T-helper 1 cell (primary cell): ENCODE results near the gene PERM1.

Experiments used
- DNase-seq, 5 donors: peaks; one replicate each; pipeline ENCODE4 v3.0.0-alpha.2; 2012 to 2020

Gene PERM1

DNA sequence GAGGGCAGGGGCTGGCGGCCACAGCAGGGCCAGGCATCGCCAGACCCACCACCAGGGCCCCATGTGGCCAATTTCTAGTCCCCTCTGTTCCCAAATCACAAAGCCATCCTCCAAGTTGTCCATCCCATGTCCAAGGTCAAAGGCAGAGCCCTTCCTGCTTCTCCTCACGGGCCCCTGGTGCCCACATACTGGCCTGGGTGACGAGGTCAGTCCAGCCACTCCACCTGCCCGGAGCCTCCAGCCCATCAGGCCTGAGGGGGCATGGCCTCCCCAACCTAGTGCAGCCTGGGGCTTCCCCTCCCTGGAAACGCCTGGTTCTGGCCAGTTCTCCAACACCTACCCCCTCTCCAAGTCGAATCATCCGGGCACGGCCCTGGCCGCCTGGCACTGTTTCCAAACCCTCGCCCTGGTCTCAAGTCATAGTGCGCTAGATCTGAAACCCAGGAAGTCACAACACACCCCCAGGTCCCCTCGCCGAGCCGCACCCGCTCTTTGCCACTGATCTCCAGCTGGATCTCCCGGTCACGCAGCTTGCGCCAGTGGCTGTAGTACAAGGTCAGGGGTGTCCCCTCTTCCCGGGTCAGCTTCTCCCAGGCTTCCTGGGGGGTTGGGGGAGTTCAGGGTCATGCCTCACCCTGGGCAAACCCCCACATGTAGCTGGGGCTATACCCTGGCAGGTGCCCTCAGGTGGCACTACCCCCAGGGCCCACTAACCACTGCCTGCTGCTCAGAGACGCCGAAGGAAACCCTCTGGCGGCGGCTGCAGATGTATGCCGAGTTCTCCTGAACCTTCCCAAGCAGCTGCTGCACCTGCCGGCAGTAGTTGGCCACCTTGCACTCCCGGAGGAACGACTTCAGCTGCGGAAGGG lies 36.0 kb downstream of the PERM1 start:
- no peak for DNase-seq

DNA sequence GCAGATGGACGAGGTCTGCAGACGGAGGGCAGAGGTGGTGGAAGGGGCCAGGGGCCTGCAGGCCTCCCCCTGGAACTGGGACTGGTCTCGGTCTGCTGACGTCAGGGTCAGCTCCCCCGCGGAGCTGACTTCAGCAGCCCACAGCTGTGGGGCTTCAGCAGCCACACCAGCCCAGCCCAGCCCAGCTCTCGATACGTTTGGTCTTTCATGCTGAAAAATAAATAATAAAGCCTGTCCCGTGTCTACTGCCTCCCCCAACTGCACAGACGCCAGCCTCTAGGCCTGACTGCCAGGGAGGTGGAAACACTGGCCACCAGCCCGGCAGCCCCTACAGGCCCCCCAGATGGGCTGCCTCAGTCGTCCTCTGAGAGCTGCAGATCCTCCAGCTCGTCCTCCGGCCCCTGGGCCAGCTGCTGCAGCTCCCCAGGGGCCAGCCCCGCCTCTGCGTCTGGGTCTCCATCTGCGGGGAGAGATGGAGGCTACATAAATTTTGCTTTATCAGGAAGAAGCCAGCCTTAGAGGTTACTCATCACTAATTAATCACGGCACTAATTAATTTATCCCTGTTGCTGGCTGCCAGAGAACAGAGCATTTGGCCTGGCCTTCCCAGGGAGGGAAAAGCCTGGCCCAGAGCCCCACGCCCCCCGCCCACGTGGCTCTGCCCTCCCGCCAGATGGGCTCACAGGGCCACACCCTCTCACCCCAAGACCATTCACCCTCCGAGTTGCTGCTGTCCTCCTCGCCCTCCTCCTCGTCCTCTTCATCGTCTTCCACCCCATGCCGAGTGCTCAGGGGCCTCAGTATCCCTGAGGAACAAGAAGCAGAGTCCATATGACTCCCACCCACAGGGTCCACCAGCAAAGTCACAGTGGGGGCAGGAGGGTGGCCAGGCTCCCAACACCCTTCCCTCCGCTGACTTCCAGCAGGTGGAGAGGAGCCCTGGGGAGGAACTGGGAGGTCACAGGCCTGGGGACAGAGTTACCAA lies 37.3 kb downstream of the PERM1 start:
- no peak for DNase-seq

DNA sequence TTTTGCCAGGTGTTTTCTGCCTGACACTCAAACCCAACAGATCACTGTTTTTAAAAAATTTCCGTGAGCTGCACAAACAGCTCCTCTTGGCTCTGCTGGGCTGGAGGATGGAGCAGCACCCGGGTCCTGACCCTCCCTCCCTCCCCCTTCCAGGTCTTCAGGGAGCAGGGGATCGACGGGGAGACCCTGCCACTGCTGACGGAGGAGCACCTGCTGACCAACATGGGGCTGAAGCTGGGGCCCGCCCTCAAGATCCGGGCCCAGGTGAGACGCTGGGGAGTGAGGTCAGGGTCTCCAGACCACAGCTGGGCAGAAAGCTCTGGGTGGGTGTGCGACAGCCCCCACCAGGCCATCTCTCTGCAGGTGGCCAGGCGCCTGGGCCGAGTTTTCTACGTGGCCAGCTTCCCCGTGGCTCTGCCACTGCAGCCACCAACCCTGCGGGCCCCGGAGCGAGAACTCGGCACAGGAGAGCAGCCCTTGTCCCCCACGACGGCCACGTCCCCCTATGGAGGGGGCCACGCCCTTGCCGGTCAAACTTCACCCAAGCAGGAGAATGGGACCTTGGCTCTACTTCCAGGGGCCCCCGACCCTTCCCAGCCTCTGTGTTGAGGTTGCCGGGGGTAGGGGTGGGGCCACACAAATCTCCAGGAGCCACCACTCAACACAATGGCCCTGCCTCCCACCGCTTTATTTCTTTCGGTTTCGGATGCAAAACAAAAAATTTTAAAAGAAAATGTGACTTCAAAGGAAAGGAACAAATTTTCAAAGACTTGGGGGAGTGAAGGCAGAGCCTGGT lies 38.1 kb downstream of the PERM1 start:
- no peak for DNase-seq

DNA sequence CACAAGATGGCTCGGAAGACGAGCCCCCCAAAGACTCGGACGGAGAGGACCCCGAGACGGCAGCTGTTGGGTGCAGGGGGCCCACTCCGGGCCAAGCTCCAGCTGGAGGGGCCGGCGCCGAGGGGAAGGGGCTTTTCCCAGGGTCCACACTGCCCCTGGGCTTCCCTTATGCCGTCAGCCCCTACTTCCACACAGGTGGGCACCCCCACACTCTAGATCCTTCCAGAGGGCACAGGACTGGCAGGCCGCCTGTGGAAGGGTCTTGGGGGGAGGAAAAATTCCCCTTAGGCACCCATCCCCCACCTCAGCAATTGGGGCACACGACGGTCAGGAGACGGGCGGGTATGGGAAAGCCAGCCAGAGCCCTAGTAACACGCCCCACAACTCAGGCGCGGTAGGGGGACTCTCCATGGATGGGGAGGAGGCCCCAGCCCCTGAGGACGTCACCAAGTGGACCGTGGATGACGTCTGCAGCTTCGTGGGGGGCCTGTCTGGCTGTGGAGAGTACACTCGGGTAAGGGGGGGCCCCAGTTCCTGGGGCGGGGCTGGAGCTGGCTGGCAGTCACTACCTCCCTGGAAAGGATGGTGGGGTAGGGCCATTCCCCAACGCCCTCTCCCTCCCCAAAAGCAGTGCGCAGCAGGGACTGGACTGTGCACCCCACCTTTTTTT lies 38.9 kb downstream of the PERM1 start:
- no peak for DNase-seq

DNA sequence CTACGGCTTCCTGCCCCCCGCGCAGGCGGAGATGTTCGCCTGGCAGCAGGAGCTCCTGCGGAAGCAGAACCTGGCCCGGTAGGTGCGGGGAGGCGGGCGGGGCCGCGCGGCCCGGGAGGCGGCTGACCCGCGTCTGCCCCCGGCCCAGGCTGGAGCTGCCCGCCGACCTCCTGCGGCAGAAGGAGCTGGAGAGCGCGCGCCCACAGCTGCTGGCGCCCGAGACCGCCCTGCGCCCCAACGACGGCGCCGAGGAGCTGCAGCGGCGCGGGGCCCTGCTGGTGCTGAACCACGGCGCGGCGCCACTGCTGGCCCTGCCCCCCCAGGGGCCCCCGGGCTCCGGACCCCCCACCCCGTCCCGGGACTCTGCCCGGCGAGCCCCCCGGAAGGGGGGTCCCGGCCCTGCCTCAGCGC lies 39.5 kb downstream of the PERM1 start:
- DNase-seq, result no peak

DNA sequence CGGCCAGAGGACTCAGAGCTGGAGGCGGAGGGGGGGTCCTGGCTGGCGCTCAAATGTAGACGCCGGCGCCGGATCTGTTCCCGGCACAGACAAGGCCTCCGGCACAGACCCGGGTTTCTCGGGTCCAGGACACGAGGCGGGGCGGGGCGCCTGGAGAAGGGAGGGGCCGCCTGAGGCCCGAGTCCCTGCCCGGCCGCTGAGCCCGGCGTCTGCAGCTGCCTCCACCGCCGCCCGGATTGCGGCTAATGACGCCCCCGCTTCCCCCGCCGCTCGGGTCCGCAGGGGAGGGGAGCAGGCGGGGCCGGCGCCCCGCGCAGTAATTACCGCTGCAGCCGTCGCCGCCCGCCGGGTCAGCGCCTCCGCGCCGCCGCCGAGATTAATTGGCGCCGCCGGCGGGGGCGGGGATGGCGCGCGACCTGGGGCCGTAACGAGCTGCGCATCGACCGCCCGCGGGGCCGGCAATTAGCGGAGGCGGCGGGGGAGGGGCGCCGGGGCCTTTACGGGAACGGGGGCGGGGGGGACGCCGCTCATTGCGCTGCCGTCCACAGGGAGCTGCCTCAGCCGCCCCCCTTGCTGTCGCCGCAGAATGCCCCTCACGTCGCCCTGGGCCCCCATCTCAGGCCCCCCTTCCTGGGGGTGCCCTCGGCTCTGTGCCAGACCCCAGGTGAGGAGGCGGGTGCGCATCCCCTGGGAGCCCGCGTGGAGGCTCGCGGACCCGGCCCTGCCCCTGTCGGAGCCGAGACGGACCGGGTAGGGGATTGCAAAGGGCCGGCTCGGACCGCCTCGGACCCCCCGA lies 40.1 kb downstream of the PERM1 start:
- DNase-seq, result no peak

DNA sequence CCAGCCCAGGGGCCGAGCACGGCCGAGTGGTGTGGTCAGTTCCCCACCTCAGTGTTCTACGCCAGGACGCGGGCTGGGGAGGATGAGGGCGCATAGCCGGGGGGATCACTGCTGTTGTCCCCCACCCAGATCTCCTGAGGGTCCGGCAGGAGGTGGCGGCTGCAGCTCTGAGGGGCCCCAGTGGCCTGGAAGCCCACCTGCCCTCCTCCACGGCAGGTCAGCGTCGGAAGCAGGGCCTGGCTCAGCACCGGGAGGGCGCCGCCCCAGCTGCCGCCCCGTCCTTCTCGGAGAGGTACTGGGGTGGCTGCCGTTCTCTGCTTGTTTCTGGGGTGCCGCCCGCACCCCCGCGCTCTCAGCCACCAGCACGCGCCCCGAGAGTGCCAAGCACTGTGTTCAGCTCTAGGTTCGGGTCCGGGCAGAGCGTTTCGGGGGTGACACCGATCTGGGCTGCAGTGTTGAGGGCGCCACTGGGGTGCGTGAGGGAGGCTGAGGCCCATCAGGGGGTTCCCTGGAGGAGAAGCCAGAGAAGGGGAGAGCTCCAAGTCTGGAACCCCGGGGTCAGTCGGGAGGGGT lies 40.8 kb downstream of the PERM1 start:
- no peak for DNase-seq

DNA sequence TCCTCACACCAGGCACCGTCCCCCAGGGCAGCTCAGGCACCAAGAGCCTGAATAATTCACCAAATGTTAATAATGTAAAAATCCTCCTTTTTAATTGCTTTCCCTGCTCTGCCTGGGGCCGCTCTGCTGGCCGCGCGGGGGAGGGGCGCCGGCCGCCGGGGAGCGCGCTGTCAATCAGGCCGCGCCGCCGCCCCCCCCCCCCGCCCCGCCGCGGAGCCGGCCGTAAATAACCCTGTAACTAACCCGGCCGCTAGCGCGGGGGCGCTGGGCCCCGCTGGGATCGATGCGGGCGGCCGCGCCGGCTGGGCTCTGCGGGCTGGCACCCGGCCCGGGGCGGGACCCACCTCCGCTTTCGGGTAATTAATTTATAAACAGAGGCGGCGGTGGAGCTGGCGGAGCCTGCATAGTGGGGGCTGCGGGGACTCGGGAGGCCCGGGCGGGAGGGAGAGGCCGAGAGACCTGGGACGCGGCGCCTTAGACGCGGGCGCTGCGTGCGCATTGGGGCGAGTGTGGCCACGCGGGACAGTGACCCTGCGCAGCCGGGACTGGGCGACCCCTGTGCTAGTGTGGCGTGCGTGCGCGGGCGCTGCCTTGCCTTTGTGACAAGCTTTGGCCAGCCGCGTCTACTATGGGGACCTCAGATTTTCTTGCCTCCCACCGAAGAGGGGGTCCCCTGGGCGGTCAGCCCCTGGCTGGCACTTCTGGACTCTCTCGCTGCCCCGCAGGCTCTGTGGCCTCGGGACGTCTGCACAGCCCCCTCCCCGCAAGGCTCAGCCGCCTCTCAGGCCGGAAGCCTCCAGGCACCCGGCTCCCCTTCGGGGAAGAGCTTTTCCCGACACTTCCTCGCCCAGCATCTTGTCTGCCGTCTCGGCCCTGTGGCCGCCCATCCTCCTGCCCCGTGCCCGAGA lies 41.5 kb downstream of the PERM1 start:
- no peak for DNase-seq

DNA sequence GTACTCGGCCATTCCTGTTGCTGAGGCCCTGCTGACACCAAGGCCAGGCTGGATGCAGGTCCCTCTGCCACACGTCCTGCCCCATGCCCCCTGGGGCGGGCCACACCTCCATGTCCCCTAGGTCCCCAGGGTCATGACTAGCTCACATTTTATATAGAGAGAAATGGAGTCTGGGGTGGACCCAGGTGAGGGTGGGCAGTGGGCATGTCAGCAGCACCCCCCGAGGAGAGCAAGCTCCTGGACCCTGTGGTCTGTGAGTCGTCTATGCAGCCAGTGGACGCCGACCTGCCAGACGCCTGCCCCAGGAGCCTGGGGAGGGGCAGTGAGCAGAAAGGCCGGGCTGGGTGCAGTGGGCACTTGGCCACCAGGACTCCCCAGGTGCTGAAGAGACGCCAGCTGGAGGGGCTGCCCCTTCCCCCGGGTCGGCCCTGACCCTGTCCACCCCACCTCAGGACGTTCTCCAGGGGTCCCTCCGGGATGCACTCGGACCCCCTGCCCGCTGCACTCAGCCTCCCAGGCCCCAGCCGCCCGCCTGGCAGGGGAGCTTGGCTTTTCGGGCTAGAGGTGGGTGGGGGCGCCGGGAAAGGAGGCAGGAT lies 42.3 kb downstream of the PERM1 start:
- DNase-seq, result no peak

DNA sequence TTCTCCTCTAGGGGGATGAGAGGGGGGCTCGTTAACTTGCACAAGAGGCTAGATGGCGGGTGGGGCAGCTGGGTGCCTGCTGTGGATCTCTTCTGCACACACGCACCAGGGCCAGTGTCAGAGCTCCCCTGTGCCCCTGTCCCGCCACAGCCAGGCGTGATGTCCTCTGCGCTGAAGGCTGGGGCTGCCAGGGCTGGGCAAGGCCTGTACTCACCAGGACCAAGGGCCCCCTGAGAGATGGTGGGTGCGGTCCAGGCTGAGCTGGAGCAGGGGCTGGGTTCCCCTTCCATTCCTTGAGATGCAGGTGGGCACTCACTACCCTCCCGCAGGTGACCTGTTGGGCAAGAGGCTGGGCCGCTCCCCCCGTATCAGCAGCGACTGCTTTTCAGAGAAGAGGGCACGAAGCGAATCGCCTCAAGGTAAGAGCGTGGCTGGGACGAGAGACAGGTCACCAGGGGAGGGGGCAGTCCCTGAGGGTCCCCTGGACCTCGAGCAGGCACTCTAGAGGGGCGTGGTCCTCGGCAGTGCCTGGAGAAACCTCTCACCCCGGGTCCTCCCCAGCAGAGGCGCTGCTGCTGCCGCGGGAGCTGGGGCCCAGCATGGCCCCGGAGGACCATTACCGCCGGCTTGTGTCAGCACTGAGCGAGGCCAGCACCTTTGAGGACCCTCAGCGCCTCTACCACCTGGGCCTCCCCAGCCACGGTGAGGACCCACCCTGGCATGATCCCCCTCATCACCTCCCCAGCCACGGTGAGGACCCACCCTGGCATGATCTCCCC lies 43.0 kb downstream of the PERM1 start:
- DNase-seq, result no peak

DNA sequence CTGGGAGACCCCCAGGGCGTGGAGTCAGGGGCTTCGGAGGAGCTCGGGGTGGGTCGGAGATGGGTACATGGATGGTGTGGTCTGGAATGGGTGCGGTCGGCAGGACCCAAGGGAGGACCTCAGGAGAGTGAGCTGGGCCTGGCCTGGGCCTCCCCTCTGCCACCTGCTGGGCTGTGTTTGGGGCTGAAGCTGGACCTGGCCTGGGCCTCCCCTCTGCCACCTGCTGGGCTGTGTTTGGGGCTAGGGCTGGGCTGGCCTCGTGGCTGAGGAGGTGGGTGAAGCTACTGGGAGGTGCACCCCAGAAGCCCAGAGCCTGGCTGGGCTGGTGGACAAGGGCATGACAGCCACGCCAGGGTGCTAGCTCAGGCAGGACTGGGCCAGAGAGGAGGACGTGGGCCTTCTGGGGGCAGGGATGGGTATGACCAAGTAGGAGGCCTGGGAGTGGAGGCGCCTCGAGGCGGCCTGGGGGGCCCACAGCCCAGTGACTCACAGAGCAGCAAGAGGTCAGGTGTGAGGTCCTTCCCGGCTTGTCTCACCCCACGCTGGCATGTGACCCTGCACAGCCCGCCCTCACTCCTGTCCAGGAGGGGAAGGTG lies 43.7 kb downstream of the PERM1 start:
- no peak for DNase-seq

DNA sequence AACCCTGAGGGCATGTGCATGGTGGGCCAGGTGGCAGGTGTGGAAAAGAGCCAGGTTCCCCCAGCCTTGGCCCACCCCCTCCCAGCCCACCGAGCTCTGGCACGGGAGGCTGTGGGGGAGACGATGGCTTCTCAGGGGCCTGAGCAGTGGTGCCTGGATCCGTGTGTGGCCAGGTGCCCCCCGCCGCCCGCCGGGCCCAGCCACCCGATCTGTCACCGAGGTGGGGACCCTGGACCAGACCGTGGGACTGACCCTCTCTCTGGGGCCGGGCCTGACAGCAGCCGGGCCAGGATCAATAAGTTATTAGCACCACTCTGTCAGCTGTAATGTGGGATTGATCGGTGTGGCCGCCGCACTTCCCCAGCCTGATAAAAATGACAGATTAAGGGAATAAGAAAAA lies 44.4 kb downstream of the PERM1 start:
- DNase-seq, result no peak

DNA sequence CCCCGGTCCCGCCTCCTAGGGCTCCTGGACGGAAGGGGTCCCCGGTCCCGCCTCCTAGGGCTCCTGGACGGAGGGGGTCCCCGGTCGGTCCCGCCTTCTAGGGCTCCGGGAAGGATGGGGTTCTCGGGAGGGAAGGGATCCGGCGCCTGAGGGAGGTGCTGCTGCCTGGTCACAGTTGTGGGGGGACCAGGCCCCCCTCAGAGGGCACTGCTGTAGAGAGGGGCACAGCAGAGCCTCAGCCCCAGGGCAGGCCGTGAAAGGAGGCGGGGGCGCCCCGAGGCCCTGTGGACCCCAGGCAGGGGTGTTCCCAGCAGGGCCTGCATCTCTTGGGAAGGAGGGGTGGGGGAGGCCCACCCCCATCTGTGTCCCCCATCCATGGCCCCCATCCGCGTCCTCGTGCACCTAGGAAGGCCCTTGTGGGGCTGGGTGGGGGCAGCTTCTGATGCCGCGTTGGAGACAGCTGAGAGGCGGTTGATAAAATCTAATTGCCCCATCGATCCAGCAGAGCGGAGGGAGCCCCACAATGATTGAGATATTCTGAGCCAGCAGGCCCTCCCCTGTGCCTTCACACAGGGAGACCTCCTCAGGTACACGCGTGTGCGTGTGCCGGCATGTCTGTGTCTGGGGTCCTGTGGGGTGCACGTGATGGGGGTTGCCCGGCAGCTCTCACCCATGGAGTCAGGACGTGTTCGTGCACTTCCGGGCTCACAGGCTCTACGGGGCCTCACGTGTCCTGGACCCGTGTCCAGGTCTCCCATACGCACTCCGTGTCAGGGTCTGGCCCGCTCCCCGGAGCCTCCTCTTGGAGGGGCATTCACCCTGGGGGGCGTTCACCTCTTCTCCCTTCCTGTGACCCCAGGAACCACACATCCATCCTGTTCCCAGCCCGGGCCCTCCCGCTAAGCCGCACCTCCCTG lies 45.3 kb downstream of the PERM1 start:
- DNase-seq, result no peak

DNA sequence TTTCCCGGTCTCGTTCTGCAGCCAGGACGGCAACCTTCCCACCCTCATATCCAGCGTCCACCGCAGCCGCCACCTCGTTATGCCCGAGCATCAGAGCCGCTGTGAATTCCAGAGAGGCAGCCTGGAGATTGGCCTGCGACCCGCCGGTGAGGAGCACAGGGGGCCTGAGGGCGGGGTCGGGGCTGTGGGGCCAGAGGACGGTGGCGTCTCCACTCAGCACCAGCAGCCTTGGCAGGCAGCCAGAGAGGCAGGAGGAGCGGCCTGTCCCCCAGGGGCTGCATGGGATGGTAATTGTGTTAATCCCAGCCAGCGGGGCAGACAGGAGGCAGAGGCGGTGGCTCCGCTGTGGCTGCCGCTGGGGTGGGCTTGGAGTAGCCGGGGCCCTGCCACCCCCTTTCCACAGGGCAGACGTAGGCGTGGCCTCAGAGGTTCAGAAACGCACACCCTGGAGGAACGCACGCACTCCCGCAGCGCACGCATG lies 46.1 kb downstream of the PERM1 start:
- DNase-seq, result no peak

DNA sequence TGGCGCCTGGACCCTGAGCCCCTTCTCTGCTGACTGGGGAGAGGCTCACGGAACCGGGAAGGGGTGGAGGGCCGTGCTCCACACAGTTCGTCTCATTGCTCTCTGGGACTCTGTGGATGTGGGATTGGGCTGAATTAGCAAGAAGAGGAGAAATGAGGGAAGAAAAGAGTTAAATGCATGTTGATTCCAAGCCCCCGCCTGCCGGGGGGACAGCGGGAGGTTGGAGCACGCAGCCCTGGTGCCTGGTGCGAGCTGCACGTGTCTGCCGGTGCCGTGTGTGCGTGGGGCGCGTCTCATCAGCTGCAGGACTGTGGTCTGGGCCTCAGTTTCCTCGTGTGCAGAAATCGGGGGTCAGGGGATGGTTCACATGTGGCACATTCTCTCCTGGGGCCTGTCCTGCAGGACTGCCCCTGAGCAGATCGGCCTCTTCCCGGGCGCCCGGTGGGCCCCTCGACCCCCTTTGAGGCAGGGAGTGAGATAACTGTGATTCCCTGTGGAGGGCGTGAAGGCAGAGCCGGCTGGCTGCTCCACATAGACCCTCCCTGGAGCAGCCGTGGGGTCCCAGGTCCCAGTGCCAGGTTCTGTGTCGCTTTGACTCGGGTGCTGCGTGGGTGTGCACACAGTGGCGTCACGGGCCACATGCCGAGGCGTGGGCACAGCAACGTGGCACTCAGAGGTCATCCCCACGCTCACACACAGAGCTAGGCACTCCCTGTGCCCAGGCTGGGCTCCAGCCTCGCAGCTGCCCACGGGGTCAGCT lies 46.7 kb downstream of the PERM1 start:
- DNase-seq, result no peak

DNA sequence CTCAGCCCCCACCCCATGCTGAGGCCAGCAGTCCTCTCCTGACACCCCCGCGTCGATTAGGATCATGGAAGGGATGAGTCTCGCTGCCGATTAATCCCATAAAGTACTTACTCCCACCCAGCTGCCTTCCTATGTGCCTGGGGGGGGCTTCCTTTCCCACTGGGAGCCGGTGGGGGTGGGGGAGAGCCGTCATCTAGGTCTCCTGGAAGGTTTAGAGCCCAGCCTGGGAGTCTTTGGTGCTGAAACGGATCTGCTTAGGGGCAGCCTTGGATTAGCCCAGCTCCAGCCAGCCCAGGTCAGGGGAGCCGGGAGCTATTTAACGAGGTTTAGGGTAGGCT lies 48.3 kb downstream of the PERM1 start:
- DNase-seq, result no peak
